ENCODE data around the gene PTH1R. TPM values are rescaled to one million over a fixed set of nuclear protein-coding genes. Genes with fewer than 3 reads are reported as not detected.

Gene PTH1R
- total and polyA plus RNA-seq, 8 donors: 2.6 to 22.4 (median 3.8) TPM

- Histone ChIP-seq H3K9me3 (no peaks in the 10 kb centered on the region), H3K4me1 (peaks cover 21 to 42% (median 34%) of the 10 kb centered on the region in 4 donors), H3K27ac (no peak overlapping the region), H3K36me3 (no peaks in the 10 kb centered on the region), H3K27me3 (peaks cover 0 to 1% (median 0%) of the 10 kb centered on the region in 3 donors), H3K4me3 (no peak overlapping the region)
- intact Hi-C loops (cut with DNase I; ENCODE audit: low total_unique reads): no loop called here
- TF ChIP-seq CTCF (IDR thresholded peaks at IDR 0.05) (no peak), EP300 (IDR thresholded peaks at IDR 0.05) (no peak), POLR2A (IDR thresholded peaks at IDR 0.05) (no peak), POLR2AphosphoS5 (IDR thresholded peaks at IDR 0.05) (no peak)
- WGBS, 5 donors: 67 to 84% (median 74%) methylated on average over 10 of the region's 10 CpGs
- no peak for DNase-seq
Observed at GRCh38 chr3:46869440-46869839, 8.1 kb upstream of the PTH1R start.

- intact Hi-C loops (cut with DNase I; ENCODE audit: low total_unique reads): no loop called here
- no peak for TF ChIP-seq CTCF (IDR thresholded peaks at IDR 0.05)
- no peak for TF ChIP-seq POLR2A (IDR thresholded peaks at IDR 0.05)
- TF ChIP-seq POLR2AphosphoS5 (IDR thresholded peaks at IDR 0.05): no peak
- no peak for TF ChIP-seq EP300 (IDR thresholded peaks at IDR 0.05)
- Histone ChIP-seq H3K9me3 (no peaks in the 10 kb centered on the region), H3K4me3 (no peak overlapping the region), H3K36me3 (no peaks in the 10 kb centered on the region), H3K27me3 (peaks cover 0 to 4% (median 0%) of the 10 kb centered on the region in 3 donors), H3K27ac (no peak overlapping the region), H3K4me1 (peaks cover 21 to 42% (median 33%) of the 10 kb centered on the region in 4 donors)
- WGBS, 5 donors: 82 to 89% (median 87%) methylated on average over 4 to 5 of the region's 5 CpGs
- DNase-seq: no peak
Observed at GRCh38 chr3:46870651-46871050, 6.9 kb upstream of the PTH1R start.

- H3K36me3 ChIP-seq: no peaks in the 10 kb centered on the region
- peaks cover 21 to 42% (median 33%) of the 10 kb centered on the region in 4 donors for H3K4me1 ChIP-seq
- H3K27me3 ChIP-seq: peaks cover 0 to 4% (median 0%) of the 10 kb centered on the region in 3 donors
- H3K27ac ChIP-seq: no peak overlapping the region
- WGBS, 5 donors: 27 to 58% (median 44%) methylated on average over 10 of the region's 10 CpGs
- no peak for DNase-seq
- TF ChIP-seq POLR2A (IDR thresholded peaks at IDR 0.05): no peak
- no peak for TF ChIP-seq CTCF (IDR thresholded peaks at IDR 0.05)
- TF ChIP-seq EP300 (IDR thresholded peaks at IDR 0.05): no peak
- no peak for TF ChIP-seq POLR2AphosphoS5 (IDR thresholded peaks at IDR 0.05)
- no peaks in the 10 kb centered on the region for H3K9me3 ChIP-seq
- intact Hi-C loops (cut with DNase I; ENCODE audit: low total_unique reads): no loop called here
- no peak overlapping the region for H3K4me3 ChIP-seq
Observed at GRCh38 chr3:46871222-46871621, 6.3 kb upstream of the PTH1R start.

- Histone ChIP-seq H3K27ac (no peak overlapping the region), H3K27me3 (peaks cover 0 to 4% (median 0%) of the 10 kb centered on the region in 3 donors), H3K4me1 (peaks cover 3 to 28% (median 15%) of the 10 kb centered on the region in 4 donors), H3K36me3 (no peaks in the 10 kb centered on the region), H3K4me3 (no peak overlapping the region), H3K9me3 (no peaks in the 10 kb centered on the region)
- 68 to 77% (median 74%) methylated on average over 4 to 5 of the region's 5 CpGs for WGBS, 5 donors
- TF ChIP-seq EP300 (IDR thresholded peaks at IDR 0.05) (no peak), POLR2AphosphoS5 (IDR thresholded peaks at IDR 0.05) (no peak), POLR2A (IDR thresholded peaks at IDR 0.05) (no peak), CTCF (IDR thresholded peaks at IDR 0.05) (no peak)
- DNase-seq: no peak
- intact Hi-C loops (cut with DNase I; ENCODE audit: low total_unique reads): no loop called here
Observed at GRCh38 chr3:46873521-46873920, 4.0 kb upstream of the PTH1R start.

All from stomach (tissue), 9 donors.